ENCODE data around the gene CLPSL2. TPM values are rescaled to one million over a fixed set of nuclear protein-coding genes. Genes with fewer than 3 reads are reported as not detected.

CLPSL2 gene
- total RNA-seq, 4 donors from 2014 or later = not detected

DNA sequence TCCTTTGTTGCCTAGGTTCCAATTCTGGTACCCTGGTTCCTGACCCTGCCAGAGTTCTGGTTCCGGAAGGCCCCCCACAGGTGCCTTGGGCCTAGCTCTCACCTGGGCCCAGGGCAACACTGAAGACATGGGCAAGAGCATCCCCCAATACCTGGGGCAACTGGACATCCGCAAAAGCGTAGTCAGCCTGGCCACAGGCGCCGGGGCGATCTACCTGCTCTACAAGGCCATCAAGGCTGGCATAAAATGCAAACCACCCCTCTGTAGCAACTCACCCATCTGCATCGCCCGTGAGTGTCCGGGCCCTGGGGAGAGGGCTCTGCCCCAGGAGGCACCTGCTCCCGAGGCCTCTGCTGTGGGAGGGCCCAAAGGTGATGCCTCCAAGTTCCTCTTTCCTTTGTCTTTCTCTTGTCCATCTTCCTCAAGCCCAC, 39.4 kb upstream of the CLPSL2 start, which contains the start of gene ARMC12:
Gene ARMC12 (plus strand): TSS at position 51 of the 431 bp plus-strand sequence. CDS start 77 bp downstream, at position 128.
- DNase-seq (ENCODE audit: extremely low spot score) = no peak
- WGBS = 90% methylated on average over 5 of the region's 10 CpGs
- Histone ChIP-seq H3K27me3 (no peaks in the 10 kb centered on the region), H3K9me3 (no peaks in the 10 kb centered on the region), H3K27ac (replicated peaks in 1 of 4) (peak within 1 kb of the TSS in 1 of 4 donors; percentile 100), H3K4me3 (no peak within 1 kb of the TSS), H3K36me3 (no peaks in the 10 kb centered on the region), H3K4me1 (peaks cover 29 to 62% (median 55%) of the 10 kb centered on the region in 4 donors)
- intact Hi-C loops (cut with DNase I) = loop anchor here (1.0 kb wide), 1 partner anchor 215 kb away; no protein-coding TSS in a partner anchor
- TF ChIP-seq, protein P1, sequence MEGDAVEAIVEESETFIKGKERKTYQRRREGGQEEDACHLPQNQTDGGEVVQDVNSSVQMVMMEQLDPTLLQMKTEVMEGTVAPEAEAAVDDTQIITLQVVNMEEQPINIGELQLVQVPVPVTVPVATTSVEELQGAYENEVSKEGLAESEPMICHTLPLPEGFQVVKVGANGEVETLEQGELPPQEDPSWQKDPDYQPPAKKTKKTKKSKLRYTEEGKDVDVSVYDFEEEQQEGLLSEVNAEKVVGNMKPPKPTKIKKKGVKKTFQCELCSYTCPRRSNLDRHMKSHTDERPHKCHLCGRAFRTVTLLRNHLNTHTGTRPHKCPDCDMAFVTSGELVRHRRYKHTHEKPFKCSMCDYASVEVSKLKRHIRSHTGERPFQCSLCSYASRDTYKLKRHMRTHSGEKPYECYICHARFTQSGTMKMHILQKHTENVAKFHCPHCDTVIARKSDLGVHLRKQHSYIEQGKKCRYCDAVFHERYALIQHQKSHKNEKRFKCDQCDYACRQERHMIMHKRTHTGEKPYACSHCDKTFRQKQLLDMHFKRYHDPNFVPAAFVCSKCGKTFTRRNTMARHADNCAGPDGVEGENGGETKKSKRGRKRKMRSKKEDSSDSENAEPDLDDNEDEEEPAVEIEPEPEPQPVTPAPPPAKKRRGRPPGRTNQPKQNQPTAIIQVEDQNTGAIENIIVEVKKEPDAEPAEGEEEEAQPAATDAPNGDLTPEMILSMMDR (IDR thresholded peaks at IDR 0.05) = no peak
- TF ChIP-seq POLR2A (IDR thresholded peaks at IDR 0.05; ENCODE audit: low read depth) (no peak), EP300 (IDR thresholded peaks at IDR 0.05) (no peak), POLR2AphosphoS5 (IDR thresholded peaks at IDR 0.05) (no peak)

DNA sequence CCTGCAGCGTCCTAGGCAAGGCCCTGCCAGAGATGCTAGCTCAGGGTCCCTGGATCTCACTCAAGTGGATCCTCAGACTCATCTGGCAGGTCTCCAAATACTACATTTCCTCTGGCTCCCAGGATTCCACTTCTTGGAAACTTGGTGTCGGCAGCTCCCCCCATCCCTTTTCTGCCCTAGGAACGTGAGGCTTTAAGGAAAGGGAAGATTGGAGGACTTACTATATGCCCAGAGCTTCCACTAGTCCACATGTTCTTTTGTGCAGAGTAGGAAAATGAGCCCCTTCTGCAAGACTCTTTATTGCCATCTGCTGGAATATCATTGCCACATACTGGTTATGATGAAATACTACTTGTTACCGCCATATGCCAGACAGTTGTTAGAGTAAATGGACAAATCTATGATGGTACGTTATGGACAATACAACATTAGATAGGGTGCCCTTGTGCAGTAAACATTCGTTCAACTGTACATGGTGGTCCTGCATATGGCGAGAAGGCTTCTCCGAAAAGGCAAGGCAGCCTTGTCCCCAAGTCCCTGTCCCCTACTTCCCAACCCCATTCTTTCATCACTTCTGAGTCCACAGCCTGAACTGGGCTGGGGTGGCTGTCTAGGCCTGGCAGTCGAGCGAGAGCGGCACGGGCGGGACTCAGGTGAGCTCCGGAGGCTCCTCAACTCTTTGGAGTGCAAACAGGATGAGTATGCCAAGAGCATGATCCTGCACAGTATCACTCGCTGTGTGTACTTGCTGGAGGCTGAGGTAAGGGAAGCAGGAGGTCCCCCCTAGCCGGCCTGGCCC, 38.8 kb upstream of the CLPSL2 start:
- intact Hi-C loops (cut with DNase I) = loop anchor here (1.0 kb wide), 1 partner anchor 215 kb away; no protein-coding TSS in a partner anchor
- peak overlapping the region in 1 of 4 donors; percentile 54 for H3K27ac ChIP-seq (replicated peaks in 1 of 4)
- H3K4me3 ChIP-seq = no peak overlapping the region
- TF ChIP-seq EP300 (IDR thresholded peaks at IDR 0.05) (no peak), POLR2AphosphoS5 (IDR thresholded peaks at IDR 0.05) (no peak), POLR2A (IDR thresholded peaks at IDR 0.05; ENCODE audit: low read depth) (no peak)
- TF ChIP-seq, protein P1 (IDR thresholded peaks at IDR 0.05) = peak; percentile 90 to 96 (median 92)
- H3K36me3 ChIP-seq = no peaks in the 10 kb centered on the region
- H3K27me3 ChIP-seq = no peaks in the 10 kb centered on the region
- DNase-seq (ENCODE audit: extremely low spot score) = no peak
- no peaks in the 10 kb centered on the region for H3K9me3 ChIP-seq
- peaks cover 26 to 56% (median 49%) of the 10 kb centered on the region in 4 donors for H3K4me1 ChIP-seq
- 18% methylated on average over 3 of the region's 16 CpGs for WGBS

GRCh38 chr6:35739645-35740524, 36.5 kb upstream of the CLPSL2 start:
- H3K4me1 ChIP-seq = peaks cover 10 to 33% (median 28%) of the 10 kb centered on the region in 4 donors
- no peak overlapping the region for H3K27ac ChIP-seq (replicated peaks in 1 of 4)
- no peaks in the 10 kb centered on the region for H3K9me3 ChIP-seq
- WGBS = 72% methylated on average over 5 of the region's 5 CpGs
- TF ChIP-seq, protein P1 (IDR thresholded peaks at IDR 0.05) = no peak
- TF ChIP-seq POLR2A (IDR thresholded peaks at IDR 0.05; ENCODE audit: low read depth) (no peak), POLR2AphosphoS5 (IDR thresholded peaks at IDR 0.05) (no peak), EP300 (IDR thresholded peaks at IDR 0.05) (no peak)
- no peaks in the 10 kb centered on the region for H3K36me3 ChIP-seq
- H3K4me3 ChIP-seq = no peak overlapping the region
- intact Hi-C loops (cut with DNase I) = no loop called here
- no peak for DNase-seq (ENCODE audit: extremely low spot score)
- H3K27me3 ChIP-seq = no peaks in the 10 kb centered on the region

- 51% methylated on average over 8 of the region's 8 CpGs for WGBS
- no peaks in the 10 kb centered on the region for H3K27me3 ChIP-seq
- no peak for DNase-seq (ENCODE audit: extremely low spot score)
- TF ChIP-seq POLR2A (IDR thresholded peaks at IDR 0.05; ENCODE audit: low read depth) (no peak), EP300 (IDR thresholded peaks at IDR 0.05) (no peak), POLR2AphosphoS5 (IDR thresholded peaks at IDR 0.05) (no peak)
- TF ChIP-seq, protein P1 (IDR thresholded peaks at IDR 0.05) = no peak
- intact Hi-C loops (cut with DNase I) = no loop called here
- no peaks in the 10 kb centered on the region for H3K36me3 ChIP-seq
- H3K27ac ChIP-seq (replicated peaks in 1 of 4) = no peak overlapping the region
- peaks cover 0 to 4% (median 1%) of the 10 kb centered on the region in 4 donors for H3K4me1 ChIP-seq
- no peak overlapping the region for H3K4me3 ChIP-seq
- no peaks in the 10 kb centered on the region for H3K9me3 ChIP-seq
These were observed 33.6 kb upstream of the CLPSL2 start for GRCh38 chr6:35742842-35743241.

All from esophagus muscularis mucosa (tissue), 4 donors.